Activated T-helper 1 cell treated with Interleukin-2 at 50 U/mL for 16 hours (primary cell): Measurements from ENCODE around the gene CFAP251.
"Not testable (repeated sequence)": the region's sequence is repeated elsewhere in the genome, so short reads cannot be mapped to it uniquely, and the experiment has no call there.

ENCODE experiments used
- DNase-seq: peaks from one replicate; pipeline ENCODE4 v3.0.0-alpha.2; 2020; ENCODE audit warnings: low read depth

The CFAP251 gene

DNA sequence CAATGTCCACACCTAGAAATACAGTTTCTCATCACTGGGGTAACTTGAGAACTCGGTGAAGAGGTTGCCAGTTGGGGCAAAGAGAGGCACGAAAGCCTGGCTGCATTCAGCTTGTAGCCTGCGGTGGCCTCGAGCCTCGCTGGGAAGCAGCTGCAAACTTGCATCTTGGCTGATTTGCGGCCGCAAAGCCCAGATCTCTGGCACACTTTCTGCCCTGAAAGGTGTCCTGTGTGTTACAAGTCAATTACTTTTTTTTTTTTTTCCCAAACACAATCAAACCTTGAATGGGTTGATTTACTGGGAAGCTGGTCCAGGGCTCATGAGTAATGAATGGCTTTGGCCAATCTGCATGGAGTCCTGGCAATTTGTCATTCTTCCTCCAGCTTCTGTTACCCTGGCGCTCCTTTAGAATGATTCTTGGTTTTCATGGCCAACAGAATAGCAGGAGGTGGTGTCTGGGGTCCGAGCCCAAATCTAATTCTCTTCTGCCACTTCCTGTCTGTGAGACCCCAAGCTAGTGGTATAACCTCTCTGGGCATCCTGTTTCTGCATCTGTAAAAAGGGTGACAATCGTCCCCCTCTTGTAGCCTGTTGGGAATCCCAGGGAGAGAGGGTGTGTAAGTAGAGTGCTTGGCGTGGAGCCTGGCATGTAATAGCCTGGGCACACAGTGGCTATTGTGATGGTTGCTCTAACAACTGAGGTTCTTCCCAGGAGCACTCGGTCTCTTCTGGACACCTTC, 109.9 kb downstream of the CFAP251 start:
- DNase-seq, result no peak

DNA sequence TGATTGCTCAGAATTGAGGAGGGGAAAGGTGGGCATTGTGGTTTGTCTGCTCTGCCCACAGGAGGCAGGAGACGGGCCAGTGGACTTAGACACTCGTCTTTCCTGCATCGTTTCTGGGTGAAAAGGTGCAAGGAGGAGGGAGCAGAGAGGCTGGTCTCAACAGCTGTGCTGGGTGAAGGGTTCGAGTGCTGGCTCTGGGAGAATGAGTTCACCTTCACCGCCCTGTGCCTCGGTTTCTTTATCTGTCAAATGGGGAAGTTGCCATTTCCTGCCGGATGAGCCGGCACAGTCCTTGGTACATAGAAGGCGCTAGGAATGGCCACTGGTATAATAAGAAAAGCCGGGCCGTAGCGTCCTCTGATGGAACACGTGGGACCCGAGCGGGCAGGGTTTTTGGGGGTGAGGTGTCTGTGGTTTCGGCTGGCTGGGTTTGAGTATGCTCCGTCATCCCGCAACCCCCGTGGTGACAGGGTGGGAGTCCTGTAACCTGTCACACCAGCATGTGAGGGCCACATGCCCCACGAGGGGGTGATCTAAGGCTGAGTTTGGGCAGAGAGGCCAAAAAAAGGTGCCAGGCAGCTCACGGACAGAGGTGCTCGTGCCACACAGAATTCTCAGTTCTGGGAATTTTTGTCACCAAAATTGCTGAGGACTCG, 110.6 kb downstream of the CFAP251 start:
- DNase-seq, result no peak

DNA sequence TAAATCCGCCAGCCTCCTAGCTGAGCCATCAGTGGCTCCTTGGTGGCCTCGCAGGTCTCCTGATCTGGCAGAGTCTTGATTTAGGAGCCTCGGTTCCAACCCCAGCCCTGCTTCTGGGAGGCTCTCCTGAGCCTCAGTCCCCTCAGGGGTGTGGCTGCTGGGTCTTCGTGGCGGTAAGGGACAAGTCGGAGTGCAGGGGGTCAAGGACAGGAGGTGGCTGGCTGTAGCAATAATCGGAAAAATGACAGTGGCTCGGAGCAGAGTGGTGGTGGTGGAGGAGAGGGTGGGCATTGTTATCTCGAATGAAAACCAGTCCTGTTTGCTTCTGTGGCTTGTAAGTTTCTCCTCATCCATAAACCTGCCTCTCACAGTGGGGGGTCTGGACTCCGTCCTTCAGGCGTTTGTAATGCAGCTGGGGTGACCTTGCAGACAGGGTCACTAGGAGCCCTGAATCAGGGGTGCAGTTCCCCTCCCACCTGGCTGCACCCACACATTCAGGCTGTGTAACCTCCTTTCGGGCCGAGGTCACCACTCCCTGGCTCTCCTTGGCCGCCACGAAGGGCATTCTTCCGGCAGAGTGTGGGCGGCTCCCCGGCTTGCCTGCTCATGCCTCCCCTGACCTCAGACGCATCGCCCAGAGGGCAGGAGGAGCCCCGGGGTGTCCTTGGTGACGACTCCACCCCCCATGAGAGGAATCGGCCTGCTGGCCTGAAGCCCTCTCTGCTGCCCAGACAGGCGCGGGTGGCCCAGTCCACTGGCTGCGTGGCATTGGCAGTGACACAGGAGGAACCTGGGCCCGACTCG, 111.4 kb downstream of the CFAP251 start:
- DNase-seq, result no peak

DNA sequence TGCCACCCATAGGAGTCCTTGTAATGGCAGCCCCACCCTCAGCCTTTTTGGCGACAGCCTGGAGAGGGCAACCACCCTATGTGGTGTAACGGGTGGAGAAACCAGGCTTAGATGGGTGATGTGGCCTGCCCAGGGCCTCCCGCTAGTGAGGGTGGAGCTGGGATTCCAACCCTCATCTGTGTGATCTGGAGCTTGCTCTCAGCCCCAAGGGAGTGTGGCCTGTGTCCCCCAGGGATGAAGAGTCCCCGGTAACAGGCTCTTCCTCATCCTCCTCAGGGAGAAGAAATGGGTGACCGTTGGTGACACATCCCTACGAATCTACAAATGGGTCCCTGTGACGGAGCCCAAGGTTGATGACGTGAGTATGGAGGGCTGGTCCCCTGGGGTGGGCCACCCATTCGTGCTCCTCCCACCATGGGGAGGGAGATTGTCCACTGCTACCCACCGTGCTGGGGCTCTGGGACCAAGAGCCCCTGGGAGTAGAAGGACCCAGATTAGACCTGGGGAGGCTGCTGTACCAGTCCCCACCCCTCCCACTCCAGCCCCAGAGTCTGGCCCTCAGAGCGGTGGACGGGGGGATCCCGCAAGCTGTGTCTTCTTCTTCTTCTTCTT, 112.1 kb downstream of the CFAP251 start:
- DNase-seq, result no peak

DNA sequence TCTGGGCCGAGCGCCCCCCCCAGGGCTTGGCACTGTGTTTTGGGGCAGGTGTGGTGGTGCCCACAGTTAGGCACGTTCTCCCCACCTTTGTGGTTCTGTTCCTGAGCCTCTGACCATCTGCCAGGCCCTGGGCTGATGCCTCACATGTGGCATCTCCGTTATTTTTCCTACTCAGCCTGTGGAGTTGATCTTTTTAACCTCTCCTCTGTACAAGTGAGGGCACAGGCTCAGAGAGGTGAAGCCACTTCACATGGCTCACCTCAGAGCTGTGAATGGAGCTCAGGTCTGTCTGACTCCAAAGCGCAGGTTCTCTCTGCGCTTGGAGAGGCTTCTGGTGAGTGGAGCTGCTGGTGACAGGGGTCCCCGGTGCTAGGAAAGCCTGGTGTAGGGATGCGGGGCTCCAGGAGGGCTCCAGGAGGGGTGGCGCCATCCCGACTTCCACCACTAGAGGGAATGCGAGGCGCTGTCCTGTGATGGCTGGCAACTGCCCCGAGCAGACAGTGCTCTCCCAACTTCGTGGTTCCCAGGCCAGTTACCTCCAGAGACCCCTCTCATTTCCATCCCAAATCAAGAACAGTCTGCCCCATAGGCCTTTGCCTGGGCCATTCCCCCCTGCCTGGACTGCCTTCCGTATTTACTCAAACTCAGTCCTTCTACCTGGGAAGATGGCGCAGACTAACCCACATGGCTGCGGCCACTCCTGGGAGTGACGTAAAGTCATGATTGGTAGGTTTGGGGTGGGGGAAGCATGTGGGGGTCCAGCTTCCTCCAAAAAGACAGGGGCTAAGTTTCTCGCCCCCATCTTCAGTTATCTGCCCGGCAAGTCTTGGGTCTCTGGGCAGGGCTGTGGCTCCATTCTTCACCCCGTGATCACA, 113.2 kb downstream of the CFAP251 start:
- peak; percentile 12 for DNase-seq

DNA sequence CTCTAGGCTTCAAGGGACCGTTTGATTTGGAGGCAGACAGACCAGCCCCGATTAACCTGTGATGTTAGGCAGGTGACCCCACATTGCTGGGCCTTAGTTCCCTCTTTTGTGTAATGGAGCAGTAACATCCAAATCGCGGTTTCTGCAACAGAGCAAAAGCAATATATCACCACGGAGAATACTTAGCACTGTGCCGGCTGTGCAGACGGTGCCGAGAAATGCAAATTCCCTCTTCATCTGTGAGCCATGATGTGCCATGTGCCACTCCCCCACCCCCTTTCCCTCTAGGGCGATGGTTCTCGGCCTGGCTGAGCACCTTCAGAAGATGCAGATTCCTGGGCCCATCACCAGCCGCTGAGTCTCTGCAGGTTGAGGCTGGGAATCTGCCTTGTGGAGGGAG, 114.2 kb downstream of the CFAP251 start:
- DNase-seq, result no peak

DNA sequence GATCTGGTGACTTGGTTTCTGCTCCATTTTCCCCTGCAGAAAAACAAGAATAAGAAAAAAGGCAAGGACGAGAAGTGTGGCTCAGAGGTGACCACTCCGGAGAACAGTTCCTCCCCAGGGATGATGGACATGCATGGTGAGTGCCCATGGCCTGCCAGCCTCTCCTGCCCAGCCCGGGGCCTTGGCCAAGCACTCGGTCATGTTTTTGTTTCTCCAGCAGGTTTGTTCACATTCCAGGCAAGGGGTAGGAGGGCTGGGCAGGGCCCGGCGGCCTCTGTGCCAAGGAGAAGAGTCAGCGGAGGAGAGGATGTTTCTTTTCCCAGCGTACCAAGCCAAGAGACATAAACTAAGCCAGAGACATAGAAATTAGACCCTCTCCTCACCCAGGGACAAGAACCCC, 116.9 kb downstream of the CFAP251 start:
- DNase-seq, result no peak

DNA sequence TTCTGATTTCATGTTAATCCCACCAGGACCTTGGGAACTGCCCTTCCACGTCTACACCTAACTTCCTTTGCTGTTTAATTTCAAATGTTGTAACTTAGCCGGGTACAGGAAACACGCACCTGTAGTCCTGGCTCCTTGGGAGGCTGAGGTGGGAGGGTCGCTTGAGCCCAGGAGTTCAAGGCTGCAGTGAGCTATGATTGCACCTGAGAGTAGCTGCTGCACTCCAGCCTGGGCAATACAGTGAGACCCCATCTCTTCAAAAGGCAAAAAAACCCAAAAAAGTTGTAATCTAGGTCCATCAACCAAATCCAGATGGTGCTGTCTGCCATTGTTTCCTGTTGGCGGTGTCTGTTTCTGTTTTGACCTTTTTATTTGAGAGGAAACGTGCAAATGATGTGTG, 117.8 kb downstream of the CFAP251 start:
- no peak for DNase-seq

DNA sequence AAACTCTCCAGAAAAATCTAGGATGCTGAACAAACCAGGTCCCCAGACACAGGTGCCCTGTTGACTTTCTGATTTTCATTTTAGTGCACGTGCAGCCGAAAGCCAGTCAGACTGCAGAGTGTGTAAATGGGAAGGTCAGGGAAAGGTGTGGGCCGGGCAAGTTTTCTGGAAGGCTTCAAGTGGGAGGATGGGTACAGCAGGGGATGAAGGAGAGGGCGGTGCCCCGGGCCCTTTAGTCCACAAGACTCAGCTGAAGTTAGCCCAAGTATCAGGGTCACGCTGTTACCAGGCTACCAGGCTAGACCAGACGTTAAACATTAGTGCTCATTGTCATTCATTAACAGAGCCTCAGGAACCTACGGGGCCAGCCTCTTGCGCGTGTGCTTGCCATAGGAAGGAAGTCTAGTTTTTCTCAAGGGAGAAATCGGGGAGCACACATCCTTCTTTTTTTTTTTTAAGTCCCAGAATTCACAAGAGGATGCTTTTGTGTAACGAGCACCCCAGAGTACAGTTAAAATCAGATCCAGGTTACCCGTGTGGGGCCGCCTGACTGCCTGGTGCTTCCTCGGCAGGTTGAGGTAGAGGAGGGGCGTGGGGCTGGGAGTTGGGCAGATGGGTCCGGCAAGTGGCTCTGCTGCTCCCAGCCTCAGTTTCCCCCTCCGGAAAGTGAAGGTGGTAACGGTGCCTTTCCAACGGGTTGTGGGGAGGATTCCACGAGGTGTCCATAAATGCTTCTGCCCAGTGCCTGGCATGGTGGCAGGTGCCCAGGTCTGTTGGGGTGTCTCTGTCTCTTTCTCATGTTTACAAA, 122.4 kb downstream of the CFAP251 start:
- DNase-seq, result no peak

DNA sequence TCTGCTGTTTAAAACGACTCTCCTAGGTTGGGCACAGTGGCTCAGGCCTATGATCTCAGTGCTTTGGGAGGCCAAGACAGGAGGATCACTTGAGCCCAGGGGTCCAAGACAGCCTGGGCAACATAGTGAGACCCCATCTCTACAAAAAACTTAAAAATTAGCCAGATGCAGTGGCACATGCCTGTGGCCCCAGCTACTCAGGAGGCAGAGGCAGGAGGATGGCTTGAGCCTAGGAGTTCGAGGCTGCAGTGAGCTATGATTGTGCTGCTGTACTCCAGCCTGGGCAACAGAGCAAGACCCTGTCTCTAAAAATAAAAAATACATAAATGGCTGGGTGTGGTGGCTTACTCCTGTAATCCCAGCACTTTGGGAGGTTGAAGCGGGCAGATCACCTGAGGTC, 123.1 kb downstream of the CFAP251 start:
- not testable (repeated sequence) for DNase-seq

DNA sequence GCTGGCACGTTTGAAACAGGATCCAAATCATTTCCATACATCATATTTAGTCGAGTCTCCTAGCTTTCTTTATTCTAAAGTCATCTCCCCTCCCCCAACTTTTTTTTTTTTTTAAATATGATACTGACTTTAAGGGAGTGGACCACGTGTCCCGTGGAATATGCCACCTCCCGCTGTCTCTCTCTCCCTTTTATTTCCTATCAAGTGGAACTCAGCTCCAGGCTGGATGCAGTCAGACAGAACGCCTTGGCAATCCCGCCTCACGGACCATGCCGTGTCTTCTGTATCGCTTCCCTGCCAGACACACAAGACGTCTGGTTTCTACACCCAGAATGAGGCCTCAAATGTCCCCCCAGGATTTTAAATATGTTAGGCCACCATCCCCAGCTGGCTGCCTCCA, 124.5 kb downstream of the CFAP251 start:
- DNase-seq, result no peak

DNA sequence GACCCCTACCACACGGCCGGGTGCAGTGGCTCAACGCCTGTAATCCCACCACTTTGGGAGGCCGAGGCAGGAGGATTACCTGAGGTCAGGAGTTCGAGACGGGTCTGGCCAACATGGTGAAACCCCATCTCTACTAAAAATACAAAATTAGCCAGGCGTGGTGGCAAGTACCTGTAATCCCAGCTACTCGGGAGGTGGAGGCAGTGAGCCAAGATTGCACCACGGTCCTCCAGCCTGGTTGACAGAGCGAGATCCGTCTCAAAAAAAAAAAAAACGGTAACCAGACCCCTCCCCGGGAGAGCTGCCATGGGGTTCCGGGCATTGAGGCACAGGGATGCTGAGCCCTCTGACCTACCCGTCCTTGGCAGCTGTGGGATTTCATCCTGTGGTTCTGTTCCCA, 125.1 kb downstream of the CFAP251 start:
- no peak for DNase-seq

DNA sequence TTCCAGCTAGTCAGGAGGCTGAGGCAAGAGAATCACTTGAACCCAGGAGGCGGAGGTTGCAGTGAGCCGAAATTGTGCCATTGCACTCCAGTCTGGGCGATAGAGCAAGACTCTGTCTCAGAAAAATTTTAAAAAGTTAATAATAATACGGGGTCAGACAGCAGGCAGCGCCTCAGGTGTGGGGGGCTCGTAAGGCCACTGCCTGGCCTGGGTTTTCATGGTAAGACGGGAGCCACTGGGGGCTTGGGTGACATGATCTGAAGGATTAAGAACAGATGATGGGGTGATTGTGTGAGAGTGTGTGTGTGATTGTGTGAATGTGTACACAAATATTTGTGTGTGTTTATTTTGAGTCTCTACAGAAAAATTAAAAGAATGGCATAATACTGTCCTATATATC, 126.9 kb downstream of the CFAP251 start:
- no peak for DNase-seq

DNA sequence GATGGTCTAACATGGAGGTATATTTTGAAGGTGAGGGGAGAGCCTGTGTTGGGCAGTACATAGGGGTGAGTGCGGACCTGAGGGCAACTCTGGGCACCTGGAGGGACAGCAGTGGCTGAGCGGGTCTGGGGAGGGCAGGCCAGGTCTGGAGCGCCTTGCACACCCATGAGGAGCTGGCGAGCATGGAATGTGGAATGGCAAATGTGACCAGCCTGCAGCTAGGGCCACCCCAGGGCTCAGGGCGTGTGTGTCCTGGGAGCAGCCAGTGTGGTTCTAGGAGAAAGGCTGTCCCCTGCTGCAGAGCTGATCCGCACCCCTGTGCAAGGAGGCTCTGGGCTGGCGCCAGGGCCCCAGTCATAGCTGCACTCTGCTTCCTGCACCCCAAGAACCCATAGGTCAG, 127.8 kb downstream of the CFAP251 start:
- no peak for DNase-seq

DNA sequence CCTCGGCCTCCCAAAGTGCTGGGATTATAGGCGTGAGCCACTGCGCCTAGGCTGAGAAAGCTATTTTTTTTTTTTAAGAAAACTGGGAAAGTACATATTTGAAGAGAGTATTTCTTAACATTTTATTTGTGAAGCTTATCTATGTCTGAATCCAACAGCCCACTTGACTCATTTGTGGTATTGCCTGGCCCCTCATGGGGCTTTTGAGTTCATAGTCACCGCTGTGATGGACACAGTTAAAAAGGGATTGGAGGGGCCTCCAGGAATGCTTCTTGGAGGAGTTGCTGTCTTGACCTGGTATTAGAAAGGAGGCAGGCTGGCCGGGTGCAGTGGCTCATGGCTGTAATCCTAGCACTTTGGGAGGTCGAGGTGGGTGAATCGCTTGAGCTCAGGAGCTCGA, 129.8 kb downstream of the CFAP251 start:
- no peak for DNase-seq

DNA sequence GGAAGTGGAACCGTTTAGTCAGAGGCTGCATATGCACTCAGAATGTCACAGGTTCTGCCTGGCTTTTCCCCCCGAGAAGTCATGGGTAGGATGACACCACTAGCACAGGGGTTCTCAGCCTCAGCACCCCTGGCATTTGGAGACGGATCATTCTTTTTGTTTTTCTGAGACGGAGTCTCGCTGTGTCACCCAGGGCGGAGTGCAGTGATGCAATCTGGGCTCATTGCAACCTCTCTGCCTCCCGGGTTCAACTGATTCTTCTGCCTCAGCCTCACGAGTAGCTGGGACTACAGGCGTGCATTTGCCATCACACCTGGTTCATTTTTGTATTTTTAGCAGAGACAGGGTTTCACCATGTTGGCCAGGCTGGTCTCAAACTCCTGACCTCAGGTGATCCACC, 131.4 kb downstream of the CFAP251 start:
- DNase-seq, result no peak

DNA sequence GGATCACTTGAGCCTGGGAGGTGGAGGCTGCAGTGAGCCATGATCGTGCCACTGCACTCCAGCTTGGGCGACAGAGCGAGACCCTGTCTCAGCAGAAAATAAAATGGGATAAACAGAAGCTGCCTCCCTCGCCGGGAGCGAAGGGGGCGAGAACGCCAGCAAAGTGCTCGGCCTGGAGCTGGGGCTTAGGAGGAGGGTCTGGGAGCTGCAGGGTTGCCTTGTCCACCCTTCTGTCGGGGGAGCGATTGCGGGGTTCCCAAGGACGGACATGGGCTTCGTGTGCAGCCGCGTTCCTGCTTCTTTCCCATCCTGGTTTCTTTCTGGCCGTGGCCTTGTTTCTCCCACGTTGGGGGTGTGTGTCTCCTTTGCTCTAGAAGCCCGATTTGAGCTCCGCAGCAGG, 132.3 kb downstream of the CFAP251 start:
- DNase-seq, result no peak

DNA sequence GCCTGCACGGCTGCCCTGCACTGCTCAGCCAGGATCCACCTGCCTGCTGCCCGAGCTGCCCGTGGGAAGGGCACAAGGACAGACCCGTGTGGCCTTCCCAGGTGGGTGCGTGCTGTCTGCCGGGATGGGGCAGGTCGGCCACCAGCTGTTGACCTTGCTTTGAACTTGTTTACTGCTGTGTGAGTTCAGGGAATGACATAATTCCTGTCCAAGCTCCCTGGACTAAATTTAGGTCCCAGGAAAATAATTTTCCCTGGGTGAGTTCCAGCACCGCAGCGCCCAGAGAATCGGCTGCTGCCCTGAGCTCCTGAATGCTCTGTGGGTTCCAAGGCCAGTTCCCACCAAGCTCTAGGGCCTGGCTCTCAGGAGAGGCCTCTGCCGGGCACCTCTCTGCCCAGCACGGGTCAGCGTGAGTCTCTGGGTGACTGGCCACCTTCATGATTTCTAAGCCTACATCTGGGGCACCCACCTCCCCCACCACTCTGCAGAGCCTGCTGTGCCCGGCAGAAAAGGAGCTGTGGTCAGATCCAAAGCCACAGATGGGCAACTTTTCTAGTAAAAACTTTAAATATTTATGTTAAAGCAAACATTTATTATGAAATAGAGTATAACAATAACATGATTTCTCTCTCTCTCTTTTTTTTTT, 133.0 kb downstream of the CFAP251 start:
- no peak for DNase-seq

DNA sequence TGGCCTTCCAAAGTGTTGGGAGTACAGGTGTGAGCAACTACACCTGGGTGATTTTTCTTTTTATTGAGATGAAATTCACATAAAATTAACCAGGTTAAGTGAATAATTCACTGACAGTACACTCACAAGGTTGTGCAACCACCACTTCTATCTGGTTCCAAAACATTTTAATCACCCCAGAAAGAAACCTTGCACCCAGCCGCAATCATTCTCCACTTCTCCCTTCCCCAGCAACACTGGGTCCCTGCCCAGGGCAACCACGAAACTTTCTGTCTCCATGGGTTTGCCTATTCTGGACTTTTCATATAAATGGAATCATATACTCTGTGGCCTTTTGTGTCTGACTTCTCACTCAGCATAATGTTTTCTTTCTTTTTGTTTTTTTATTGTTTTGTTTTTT, 133.9 kb downstream of the CFAP251 start:
- no peak for DNase-seq
